ENCODE measurements around the gene LCE1B.

The LCE1B gene

GRCh38 chr1:152811671-152812070 is at the start of gene LCE1B:
Gene LCE1B, plus strand, starts transcription at chr1:152811971. Its CDS starts 476 bp downstream, at chr1:152812447.
- TF ChIP-seq EZH2phosphoT487 (conservative IDR thresholded peaks at IDR 0.05; ENCODE audit: low read length): no peak
- TF ChIP-seq CTCF (IDR thresholded peaks at IDR 0.05; ENCODE audit: insufficient read depth, low read length, poor library complexity, severe bottlenecking): no peak
- no peaks in the 10 kb centered on the region for H3K9me2 ChIP-seq (replicated peaks; ENCODE audit: insufficient read depth, low read length)
- no peaks in the 10 kb centered on the region for H3K9me3 ChIP-seq (ENCODE audit: insufficient read depth, low read length)
- H3F3A ChIP-seq (ENCODE audit: insufficient read depth): no peaks in the 10 kb centered on the region
- H3K4me3 ChIP-seq (ENCODE audit: insufficient read depth, low read length, poor library complexity, severe bottlenecking): no peak within 1 kb of the TSS
- H3K27me3 ChIP-seq (ENCODE audit: low read length): 0 out of 2 replicates have a peak, but pooled peaks cover 4% of the 10 kb centered on the region
- no peak within 1 kb of the TSS for H3K4me2 ChIP-seq (ENCODE audit: low read depth, low read length, poor library complexity, severe bottlenecking)
- no peaks in the 10 kb centered on the region for H3K36me3 ChIP-seq (ENCODE audit: low read length)
- H3K79me2 ChIP-seq (ENCODE audit: insufficient read depth, low read length): no peaks in the 10 kb centered on the region
- H3K27ac ChIP-seq (ENCODE audit: low read depth, low read length): no peak within 1 kb of the TSS
- no peaks in the 10 kb centered on the region for H4K20me1 ChIP-seq (ENCODE audit: low read depth, low read length)
- no peak within 1 kb of the TSS for H3K9ac ChIP-seq (ENCODE audit: low read length)
- H2AFZ ChIP-seq (ENCODE audit: low read depth, low read length, severe bottlenecking): no peak within 1 kb of the TSS

DNA sequence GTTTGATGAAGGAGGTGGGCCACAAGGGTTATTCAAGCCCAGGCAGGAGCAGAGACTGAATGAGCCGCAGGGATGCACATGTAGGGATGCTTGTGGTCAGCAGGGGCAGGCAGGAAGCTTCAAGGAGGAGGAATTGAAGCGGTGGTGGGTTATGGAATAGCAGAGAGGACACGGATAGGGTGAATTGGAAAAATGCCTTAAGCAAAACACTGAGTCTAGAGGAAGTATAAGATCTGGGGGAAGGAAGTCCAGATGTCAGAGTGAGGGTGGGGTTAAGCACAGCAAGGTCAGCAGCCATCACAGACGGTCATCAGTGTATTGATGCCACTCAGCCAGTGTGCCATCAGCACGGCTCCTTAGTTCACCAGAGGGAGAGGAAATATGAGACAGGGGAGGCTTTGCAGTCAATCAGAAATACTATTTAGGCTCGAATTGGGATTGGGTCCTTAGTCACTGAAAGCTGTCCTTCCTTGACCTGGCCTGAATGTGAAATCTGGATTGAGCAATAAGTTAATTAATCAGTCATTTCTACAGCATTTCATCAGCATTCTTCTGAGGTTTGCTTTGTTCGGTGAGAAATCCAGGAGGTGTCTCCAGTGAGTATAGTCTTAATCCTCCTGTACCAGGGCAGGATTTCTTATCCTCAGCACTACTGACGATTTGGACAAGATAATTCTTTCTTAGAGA is 42.8 kb upstream of the LCE1B start:
- Histone ChIP-seq H3K36me3 (ENCODE audit: low read length) (no peaks in the 10 kb centered on the region), H3K4me2 (ENCODE audit: low read depth, low read length, poor library complexity, severe bottlenecking) (no peak overlapping the region), H3F3A (ENCODE audit: insufficient read depth) (no peaks in the 10 kb centered on the region), H3K27ac (ENCODE audit: low read depth, low read length) (no peak overlapping the region), H3K4me3 (ENCODE audit: insufficient read depth, low read length, poor library complexity, severe bottlenecking) (no peak overlapping the region), H3K9ac (ENCODE audit: low read length) (no peak overlapping the region), H3K9me3 (ENCODE audit: insufficient read depth, low read length) (no peaks in the 10 kb centered on the region), H3K27me3 (ENCODE audit: low read length) (no peaks in the 10 kb centered on the region), H3K9me2 (replicated peaks; ENCODE audit: insufficient read depth, low read length) (no peaks in the 10 kb centered on the region), H2AFZ (ENCODE audit: low read depth, low read length, severe bottlenecking) (no peak overlapping the region), H3K79me2 (ENCODE audit: insufficient read depth, low read length) (no peaks in the 10 kb centered on the region), H4K20me1 (ENCODE audit: low read depth, low read length) (no peaks in the 10 kb centered on the region)
- no peak for TF ChIP-seq EZH2phosphoT487 (conservative IDR thresholded peaks at IDR 0.05; ENCODE audit: low read length)

DNA sequence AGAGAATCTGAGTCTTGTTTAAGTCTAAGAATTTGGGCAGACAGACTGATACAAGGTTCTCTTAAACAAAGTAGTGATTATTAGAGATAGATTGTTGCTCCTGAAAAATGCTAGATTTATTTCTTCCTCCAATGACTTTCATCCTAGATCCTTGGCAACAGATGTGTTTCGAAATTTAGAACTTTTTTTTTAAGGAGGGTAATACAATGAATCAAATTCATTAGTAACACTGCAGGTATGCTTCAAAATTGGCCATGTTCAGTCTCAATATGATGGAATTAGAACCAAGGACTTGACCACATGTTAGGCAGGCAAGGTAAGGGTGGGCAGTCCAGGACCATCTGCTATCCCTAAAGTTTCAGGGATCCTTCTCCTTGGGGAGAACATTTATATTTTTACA is 41.4 kb upstream of the LCE1B start:
- no peak overlapping the region for H3K9ac ChIP-seq (ENCODE audit: low read length)
- no peaks in the 10 kb centered on the region for H3K9me3 ChIP-seq (ENCODE audit: insufficient read depth, low read length)
- no peaks in the 10 kb centered on the region for H4K20me1 ChIP-seq (ENCODE audit: low read depth, low read length)
- no peaks in the 10 kb centered on the region for H3K9me2 ChIP-seq (replicated peaks; ENCODE audit: insufficient read depth, low read length)
- H3K36me3 ChIP-seq (ENCODE audit: low read length): no peaks in the 10 kb centered on the region
- no peak overlapping the region for H3K4me3 ChIP-seq (ENCODE audit: insufficient read depth, low read length, poor library complexity, severe bottlenecking)
- H3K4me2 ChIP-seq (ENCODE audit: low read depth, low read length, poor library complexity, severe bottlenecking): no peak overlapping the region
- no peak overlapping the region for H3K27ac ChIP-seq (ENCODE audit: low read depth, low read length)
- no peaks in the 10 kb centered on the region for H3F3A ChIP-seq (ENCODE audit: insufficient read depth)
- TF ChIP-seq CTCF (IDR thresholded peaks at IDR 0.05; ENCODE audit: insufficient read depth, low read length, poor library complexity, severe bottlenecking): no peak
- no peak for TF ChIP-seq EZH2phosphoT487 (conservative IDR thresholded peaks at IDR 0.05; ENCODE audit: low read length)
- no peaks in the 10 kb centered on the region for H3K27me3 ChIP-seq (ENCODE audit: low read length)
- no peak overlapping the region for H2AFZ ChIP-seq (ENCODE audit: low read depth, low read length, severe bottlenecking)
- no peaks in the 10 kb centered on the region for H3K79me2 ChIP-seq (ENCODE audit: insufficient read depth, low read length)

- Histone ChIP-seq H4K20me1 (ENCODE audit: low read depth, low read length) (no peaks in the 10 kb centered on the region), H3K9ac (ENCODE audit: low read length) (no peak within 1 kb of the TSS), H3K79me2 (ENCODE audit: insufficient read depth, low read length) (no peaks in the 10 kb centered on the region), H3K4me3 (ENCODE audit: insufficient read depth, low read length, poor library complexity, severe bottlenecking) (no peak within 1 kb of the TSS), H3K9me3 (ENCODE audit: insufficient read depth, low read length) (no peaks in the 10 kb centered on the region), H3K4me2 (ENCODE audit: low read depth, low read length, poor library complexity, severe bottlenecking) (no peak within 1 kb of the TSS), H3K9me2 (replicated peaks; ENCODE audit: insufficient read depth, low read length) (no peaks in the 10 kb centered on the region), H2AFZ (ENCODE audit: low read depth, low read length, severe bottlenecking) (no peak within 1 kb of the TSS), H3F3A (ENCODE audit: insufficient read depth) (no peaks in the 10 kb centered on the region), H3K36me3 (ENCODE audit: low read length) (no peaks in the 10 kb centered on the region), H3K27me3 (ENCODE audit: low read length) (no peaks in the 10 kb centered on the region), H3K27ac (ENCODE audit: low read depth, low read length) (no peak within 1 kb of the TSS)
- TF ChIP-seq EZH2phosphoT487 (conservative IDR thresholded peaks at IDR 0.05; ENCODE audit: low read length): no peak
- TF ChIP-seq CTCF (IDR thresholded peaks at IDR 0.05; ENCODE audit: insufficient read depth, low read length, poor library complexity, severe bottlenecking): no peak
Measured at GRCh38 chr1:152774875-152775274, 36.9 kb upstream of the LCE1B start, which contains the start of gene LCE1F. Gene LCE1F, plus strand, starts transcription at chr1:152775140. Its CDS starts 1,232 bp downstream, at chr1:152776372.

Data from SU-DHL-6 (cell line).